GM18867 (cell line): ENCODE data around the gene DCAF15.

Experiments used
- ATAC-seq: cut with Tn5 transposase; IDR thresholded peaks from one replicate; pipeline ENCODE4 v1.9.1; 2021; ENCODE audit warnings: mild to moderate bottlenecking, moderate library complexity; ENCODE audit not compliant: unreplicated experiment

DCAF15 gene

DNA sequence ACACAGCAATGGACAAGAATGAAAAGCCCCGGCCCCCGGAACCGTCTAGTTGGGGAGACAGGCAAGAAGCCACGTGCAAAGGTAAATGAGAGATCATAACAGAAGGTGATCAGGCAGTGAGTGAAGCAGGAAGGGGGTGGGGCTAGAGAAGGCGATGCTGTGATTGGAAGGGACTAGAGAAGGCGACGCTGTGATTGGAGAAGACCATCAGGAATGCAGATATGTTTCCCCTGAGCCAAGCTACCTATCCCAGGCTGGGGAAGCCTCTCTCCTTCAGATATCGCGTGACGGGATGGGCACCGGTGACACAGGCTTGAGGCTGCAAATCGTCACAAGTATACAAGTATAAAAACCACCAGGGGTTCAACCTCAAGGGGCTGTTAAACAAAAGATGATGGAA is 21.8 kb downstream of the DCAF15 start:
- no peak for ATAC-seq

GRCh38 chr19:13975870-13976269 is 23.6 kb downstream of the DCAF15 start:
- no peak for ATAC-seq

- ATAC-seq, result no peak
Measured at GRCh38 chr19:13976446-13976845, 24.1 kb downstream of the DCAF15 start.

GRCh38 chr19:13977803-13978202 is 25.5 kb downstream of the DCAF15 start:
- no peak for ATAC-seq

DNA sequence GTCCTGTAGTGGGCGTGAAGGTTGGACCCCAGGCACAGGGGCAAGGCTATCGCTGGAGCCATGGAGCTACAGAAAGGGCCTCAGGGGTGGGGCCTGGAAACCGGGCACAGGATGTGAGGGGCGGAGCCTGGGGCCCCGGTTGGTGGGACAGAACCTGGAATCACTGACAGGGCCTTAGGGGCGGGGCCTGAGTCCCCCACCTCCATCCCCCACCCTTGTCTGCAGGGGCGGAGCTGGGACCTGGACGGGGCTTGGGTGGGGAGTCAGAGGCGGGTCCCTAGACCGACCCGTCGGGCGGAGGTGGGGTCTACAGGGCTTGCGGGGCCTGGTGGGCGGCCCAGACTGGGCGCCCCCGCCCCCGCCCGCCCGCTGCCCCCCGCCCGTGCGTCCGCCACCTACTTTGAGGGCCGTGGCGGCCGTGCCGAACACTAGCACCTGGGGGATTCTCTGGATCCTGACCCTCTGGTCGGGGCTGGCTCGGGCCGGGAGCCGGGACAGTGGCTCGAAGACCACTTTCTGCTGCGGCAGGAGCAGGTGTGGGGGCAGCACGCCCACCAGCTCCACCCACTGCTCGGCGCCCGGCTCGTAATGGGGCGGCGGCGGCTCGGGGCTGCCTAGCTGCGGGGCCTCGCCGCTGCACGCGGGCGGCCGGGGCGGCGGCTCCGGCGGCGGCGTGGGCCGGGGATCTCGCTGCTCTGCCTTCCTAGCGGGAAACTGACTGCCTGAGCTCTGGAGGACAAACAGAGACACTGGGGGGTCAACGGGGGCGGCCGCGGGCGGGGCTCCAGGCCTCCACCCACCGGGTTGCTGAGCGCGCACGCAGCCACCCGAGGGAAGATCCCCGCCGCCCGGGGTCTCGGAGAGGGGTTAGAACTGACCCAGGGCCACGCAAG is 26.3 kb downstream of the DCAF15 start:
- ATAC-seq, result no peak

GRCh38 chr19:13979244-13979615 is 26.9 kb downstream of the DCAF15 start:
- no peak for ATAC-seq

- no peak for ATAC-seq
Measured at GRCh38 chr19:13979686-13980085, 27.4 kb downstream of the DCAF15 start.

DNA sequence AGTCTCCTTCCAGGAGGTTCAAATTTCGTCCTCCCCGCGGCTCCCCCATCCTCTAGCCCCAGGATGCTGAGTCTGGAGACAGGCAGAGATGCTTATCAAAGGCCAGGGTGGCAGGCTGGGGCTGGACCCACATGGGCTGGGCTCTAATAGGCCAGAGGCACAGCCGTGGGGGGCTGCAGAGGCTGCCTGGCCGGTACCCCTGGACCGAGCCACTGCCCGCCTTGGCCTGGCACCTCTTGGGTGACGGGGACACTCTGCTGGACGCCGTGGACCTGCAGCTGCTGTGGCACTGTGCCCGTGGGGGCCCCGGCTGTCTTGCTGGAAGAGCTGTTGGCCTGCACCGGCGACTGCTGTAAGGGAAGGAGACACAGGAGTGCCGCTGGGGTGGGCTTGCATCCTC is 28.0 kb downstream of the DCAF15 start:
- no peak for ATAC-seq

GRCh38 chr19:13981021-13981420 is 28.7 kb downstream of the DCAF15 start:
- ATAC-seq, result no peak

DNA sequence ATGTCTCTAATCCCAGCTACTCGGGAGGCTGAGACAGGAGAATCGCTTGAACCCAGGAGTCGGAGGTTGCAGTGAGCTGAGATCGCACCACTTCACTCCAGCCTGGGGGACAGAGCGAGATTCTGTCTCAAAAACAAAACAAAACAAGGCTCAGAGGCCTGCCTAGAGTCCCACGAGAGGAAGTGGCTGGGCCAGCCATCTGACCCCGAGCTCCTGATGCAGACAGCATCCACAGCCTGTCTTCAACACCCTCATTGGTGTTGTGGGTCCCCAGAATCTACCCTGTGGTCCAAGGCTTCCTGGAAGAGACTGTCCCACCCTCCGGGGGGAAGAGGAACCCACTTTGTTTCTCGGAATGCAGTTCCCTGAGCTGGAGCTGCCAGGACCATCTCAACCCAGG is 29.2 kb downstream of the DCAF15 start:
- no peak for ATAC-seq

- ATAC-seq, result no peak
Measured at GRCh38 chr19:13981988-13982501, 29.7 kb downstream of the DCAF15 start.

DNA sequence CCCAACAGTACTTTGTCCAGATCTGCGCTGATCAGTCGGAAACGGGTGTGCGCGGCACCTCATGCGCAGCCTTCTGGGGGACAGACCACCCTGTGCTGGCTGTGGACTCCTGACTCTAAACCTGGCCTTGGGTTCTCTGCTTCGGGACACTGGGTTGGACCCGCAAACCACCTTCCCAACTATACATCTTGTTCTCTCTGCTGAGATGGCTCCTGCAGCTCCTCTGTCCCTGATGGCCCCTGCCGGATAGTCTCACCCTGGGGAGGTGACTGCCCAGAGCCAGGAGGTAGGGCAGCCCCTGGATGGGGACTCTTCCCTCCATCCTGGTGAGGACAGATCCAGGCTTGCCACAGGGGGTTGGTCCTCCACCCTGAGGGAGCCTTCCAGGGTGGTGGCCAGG is 30.5 kb downstream of the DCAF15 start:
- no peak for ATAC-seq

GRCh38 chr19:13983213-13983889 is 31.0 kb downstream of the DCAF15 start:
- ATAC-seq, result no peak

GRCh38 chr19:13984186-13984585 is 31.9 kb downstream of the DCAF15 start:
- ATAC-seq, result no peak

DNA sequence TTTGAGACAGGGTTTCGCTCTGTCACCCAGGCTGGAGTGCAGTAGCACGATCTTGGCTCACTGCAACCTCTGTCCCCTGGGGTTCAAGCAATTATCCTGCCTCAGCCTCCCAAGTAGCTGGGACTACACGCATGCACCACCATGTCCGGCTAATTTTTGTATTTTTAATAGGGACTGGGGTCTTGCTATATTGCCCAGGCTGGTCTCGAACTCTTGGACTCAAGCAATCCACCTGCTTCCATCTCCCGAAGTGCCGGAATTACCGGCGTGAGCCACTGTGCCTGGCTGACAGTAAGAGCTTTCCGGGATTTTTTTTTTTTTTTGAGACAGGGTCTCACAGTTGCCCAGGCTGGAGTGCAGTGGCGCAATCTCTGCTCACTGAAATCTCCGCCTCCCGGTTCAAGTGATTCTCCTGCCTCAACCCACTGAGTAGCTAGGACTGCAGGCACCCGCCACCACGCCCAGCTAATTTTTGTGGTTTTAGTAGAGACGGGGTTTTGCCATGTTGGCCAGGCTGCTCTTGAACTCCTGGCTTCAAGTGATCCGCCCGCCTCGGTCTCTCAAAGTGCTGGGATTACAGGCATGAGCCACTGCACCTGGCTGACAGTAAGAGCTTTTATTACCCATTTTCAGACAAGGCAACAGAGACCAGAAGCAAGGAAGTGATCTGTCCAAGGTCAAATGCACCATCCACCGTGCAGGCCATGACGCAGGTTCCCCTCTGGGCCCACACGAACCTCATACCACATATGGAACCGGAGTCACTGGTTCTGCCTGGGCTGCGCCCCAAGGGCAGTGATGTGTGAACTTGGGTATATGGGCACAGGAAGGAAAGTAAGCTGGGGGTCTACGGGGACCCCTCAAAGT is 32.8 kb downstream of the DCAF15 start:
- ATAC-seq, result no peak

DNA sequence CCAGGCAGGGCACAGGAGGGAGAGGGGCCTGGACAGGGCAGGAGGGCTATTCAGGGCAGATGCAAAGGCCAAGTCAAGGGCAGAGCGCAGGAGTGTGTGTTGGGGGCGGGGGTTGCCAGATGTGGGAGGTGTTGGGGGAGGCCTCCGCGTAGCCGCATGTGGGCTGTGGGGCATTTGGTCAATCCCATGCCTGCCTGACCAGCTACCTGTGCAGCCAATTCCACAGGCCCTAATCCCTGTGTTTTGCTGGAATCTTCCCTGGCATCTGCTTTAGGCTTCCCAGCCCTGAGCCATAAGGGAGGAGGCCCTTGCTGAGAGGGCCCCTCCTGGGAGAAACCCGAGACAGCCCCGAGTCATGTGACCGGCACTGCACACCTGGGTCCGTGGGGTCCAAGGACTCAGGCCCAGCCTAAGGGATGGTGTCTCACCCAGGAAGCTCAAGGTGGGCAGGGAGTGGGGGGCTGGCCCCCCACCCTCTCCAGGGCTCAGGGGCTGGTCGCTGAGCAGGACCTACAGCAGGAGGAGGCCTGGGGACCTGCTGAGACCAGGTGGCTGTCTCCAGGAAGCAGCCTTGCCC is 33.5 kb downstream of the DCAF15 start:
- peak; percentile 25 for ATAC-seq

GRCh38 chr19:13986348-13986904 is 34.1 kb downstream of the DCAF15 start:
- ATAC-seq, result peak; percentile 77

DNA sequence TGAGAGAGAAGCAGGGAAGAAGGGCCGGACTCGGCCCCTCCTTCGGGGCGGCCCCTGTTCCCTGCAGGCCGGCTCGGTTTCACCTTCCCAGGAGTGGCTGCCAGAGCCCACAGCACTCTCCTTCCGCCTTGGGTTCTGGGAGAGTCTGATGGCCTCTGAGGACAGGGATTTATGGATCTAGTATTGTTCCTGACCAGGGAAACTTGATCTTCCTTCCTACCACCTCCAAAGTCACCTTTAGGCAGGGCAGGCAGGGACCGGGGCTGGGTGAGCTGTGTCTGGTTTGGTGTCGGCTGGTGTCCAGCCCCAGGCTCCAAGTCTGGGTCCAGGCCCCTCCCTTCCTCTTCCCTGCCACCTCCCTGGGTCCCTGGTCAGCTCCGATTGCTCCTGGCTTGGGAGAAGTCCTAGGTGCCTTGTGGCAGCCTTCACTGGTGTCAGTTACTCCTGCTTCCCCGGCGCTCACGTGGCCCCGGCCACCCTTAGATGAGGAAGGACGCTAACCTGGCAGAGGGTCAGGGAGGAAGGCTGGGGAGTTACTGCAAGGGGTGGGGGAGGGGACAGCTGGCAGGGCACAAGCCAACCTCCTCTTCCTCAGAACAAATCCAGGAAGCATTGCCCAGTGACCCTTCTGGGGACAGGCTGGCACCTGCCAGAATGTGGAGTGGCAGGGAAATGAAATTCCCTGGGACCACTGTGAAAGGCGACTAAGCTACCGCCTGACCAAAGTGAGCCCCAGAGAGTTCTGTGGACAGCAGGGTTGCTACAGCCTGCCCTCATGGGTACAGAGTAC is 35.0 kb downstream of the DCAF15 start:
- no peak for ATAC-seq

GRCh38 chr19:13989487-13989886 is 37.2 kb downstream of the DCAF15 start:
- no peak for ATAC-seq

DNA sequence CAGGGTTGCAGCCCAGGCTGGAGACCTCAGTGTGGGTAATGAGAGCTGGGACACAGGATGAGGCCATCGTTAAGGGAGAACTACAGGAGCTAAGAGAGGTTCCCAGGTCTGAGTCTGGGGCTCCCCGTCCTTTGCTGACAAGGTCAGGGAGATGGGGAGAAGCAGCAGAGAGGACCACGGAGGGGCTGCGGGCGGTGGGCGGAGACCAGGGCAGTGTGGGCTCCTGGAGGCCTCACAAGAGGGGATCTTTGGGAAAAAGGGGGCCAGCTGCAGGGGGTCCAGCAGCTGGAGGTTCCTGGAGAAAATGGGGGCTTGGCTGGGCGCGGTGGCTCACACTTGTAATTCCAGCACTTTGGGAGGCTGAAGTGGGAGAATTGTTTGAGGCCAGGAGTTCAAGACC is 37.8 kb downstream of the DCAF15 start:
- ATAC-seq, result no peak
